Pancreas (tissue), 10 donors: ENCODE results near the gene ALG10B. TPM values are rescaled to one million over a fixed set of nuclear protein-coding genes. Genes with fewer than 3 reads are reported as not detected.

Source experiments
- ATAC-seq, 4 donors: fragments of 200-7000 bp; cut with Tn5 transposase; one replicate each; pipeline versions ENCODE4 v1.8.0 to v1.9.1; 2020; ENCODE audit warnings: mild to moderate bottlenecking in 4 of 4, moderate library complexity in 4 of 4
- DNase-seq, 6 donors: peaks; one replicate each; pipeline ENCODE4 v3.0.0-alpha.2; 2020
- FAIRE-seq: peaks from 2 replicates; lab custom pipeline; 2012; peaks lifted over from hg19 to GRCh38; lab: Jason Lieb, UNC
- H3K27ac ChIP-seq, 4 donors: fragments of 200-600 bp; sonication (generic); 1 replicate in 3 of 4; 2 replicates in 1 of 4; pipeline versions ENCODE4 v1.5.0 to v1.8.0; 2020
- H3K27me3 ChIP-seq, 4 donors: fragments of 200-600 bp; one replicate each; pipeline ENCODE4 v1.8.0; 2021
- H3K36me3 ChIP-seq, 3 donors: fragments of 200-600 bp; sonication (generic) in 1 of 3; one replicate each; pipeline versions ENCODE4 v1.5.0 to v1.8.0; 2020 to 2021
- H3K4me1 ChIP-seq, 3 donors: fragments of 200-600 bp; one replicate each; pipeline ENCODE4 v1.8.0; 2021
- H3K4me3 ChIP-seq, 4 donors: fragments of 200-600 bp; sonication (generic) in 2 of 4; one replicate each; pipeline versions ENCODE4 v1.5.0 to v1.8.0; 2020 to 2021
- H3K9me3 ChIP-seq, 4 donors: fragments of 200-600 bp; one replicate each; pipeline ENCODE4 v1.8.0; 2021
- WGBS, 2 donors: extraction: QIAGEN DNeasy Blood & Tissue Kit; methylation state at CpG; one replicate each; pipeline ENCODE4 v1.1.7; 2013; 5-methylcytosine and 5-hydroxymethylcytosine counted together
- intact Hi-C, 3 donors: fragments of 100-400 bp; cut with DNase I; formaldehyde crosslinking; loops; one replicate each; pipeline versions ENCODE4 v1.11.1 to v1.14.2; 2022
- polyA plus RNA-seq, 2 donors: library from polyadenylated mRNA; stranded (reverse); fragments of 200-250 nt; gene quantifications; one replicate each; pipeline ENCODE4 v1.2.3, GENCODE V29; 2013
- total RNA-seq, 6 donors: library from RNA; stranded (reverse); fragmentation: NEBNext Ultra II Directional in 4 of 6; extraction: Animal tissue kit (Norgen Biotek cat#: 25700) in 4 of 6; gene quantifications; one replicate each; pipeline versions ENCODE4 v1.2.1 to v1.2.4, GENCODE V29; 2021 to 2023
- TF ChIP-seq, protein P1 (sequence below), 4 donors: fragments of 200-600 bp; sonication (generic) in 3 of 4; IDR thresholded peaks; one replicate each; pipeline versions ENCODE4 v1.5.0 to v1.8.0; 2021; ENCODE audit warnings: antibody characterized with exemption in 4 of 4
- donor health status: healthy with polysubstance abuse.
- donor health status: DM: no; HTN: no; CAD: no; lungs with moderate emphysema.
- donor health status: DM: no; HTN: no; CAD: no.
- donor health status: control.
- donor health status: control.
- donor health status: Bipolar disorder and iron deficiency.
- donor health status: DM: yes; HTN: yes; CAD: no.
- donor health status: DM: no; HTN: no; CAD: no.
- donor health status: DM: no; HTN: no; CAD: no.
- donor health status: DM: yes; HTN: yes; CAD: no.

Gene ALG10B, protein sequence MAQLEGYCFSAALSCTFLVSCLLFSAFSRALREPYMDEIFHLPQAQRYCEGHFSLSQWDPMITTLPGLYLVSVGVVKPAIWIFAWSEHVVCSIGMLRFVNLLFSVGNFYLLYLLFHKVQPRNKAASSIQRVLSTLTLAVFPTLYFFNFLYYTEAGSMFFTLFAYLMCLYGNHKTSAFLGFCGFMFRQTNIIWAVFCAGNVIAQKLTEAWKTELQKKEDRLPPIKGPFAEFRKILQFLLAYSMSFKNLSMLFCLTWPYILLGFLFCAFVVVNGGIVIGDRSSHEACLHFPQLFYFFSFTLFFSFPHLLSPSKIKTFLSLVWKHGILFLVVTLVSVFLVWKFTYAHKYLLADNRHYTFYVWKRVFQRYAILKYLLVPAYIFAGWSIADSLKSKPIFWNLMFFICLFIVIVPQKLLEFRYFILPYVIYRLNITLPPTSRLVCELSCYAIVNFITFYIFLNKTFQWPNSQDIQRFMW
- 1 to 10 TPM; 3.1 to 5.1 (median 4.0) TPM for total RNA-seq
- 1 to 10 TPM in 1 of 2 donors, under 1 TPM in 1; 0.68 to 1.6 TPM for polyA plus RNA-seq

DNA sequence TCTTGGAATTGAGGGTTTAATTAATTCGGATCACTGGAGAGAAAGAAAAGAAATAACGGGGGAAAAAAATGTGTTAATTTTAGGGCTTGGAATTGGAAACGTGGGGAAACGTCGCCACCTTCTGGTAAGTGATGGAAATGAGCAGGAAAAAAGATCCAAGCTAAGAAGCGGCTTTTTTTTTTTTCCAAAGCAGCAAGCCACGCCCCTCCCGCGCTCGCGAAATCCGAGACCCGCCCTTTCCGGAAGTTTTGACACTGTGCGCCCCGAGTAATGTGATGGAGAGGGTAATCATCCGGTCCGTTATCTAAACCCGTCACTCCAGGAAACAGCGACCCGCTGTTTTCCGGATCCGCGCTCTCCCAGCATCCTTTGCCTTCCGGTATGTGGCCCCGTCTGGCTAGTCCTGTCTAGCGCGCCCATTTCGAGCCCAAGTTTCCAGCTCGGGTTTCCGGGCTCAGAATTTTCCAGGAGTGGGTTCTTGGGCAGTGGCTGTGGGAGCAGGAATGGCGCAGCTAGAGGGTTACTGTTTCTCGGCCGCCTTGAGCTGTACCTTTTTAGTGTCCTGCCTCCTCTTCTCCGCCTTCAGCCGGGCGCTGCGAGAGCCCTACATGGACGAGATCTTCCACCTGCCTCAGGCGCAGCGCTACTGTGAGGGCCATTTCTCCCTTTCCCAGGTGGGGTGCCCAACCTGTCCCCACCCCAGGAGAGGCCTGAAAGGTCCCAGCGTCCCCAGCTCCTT, at the start of gene ALG10B:
ALG10B (plus strand) TSS at position 384 of the 739 bp plus-strand sequence; CDS start at position 504, 120 bp downstream.
- H3K4me3 ChIP-seq: peak within 1 kb of the TSS; percentile 41 to 80 (median 64)
- H3K4me1 ChIP-seq: peaks cover 0 to 7% (median 0%) of the 10 kb centered on the region in 3 donors
- DNase-seq (peak; percentile 87 to 94 (median 91)), ATAC-seq (peak; percentile 99 to 100 (median 100)), FAIRE-seq (peak; percentile 95)
- TF ChIP-seq, protein P1, sequence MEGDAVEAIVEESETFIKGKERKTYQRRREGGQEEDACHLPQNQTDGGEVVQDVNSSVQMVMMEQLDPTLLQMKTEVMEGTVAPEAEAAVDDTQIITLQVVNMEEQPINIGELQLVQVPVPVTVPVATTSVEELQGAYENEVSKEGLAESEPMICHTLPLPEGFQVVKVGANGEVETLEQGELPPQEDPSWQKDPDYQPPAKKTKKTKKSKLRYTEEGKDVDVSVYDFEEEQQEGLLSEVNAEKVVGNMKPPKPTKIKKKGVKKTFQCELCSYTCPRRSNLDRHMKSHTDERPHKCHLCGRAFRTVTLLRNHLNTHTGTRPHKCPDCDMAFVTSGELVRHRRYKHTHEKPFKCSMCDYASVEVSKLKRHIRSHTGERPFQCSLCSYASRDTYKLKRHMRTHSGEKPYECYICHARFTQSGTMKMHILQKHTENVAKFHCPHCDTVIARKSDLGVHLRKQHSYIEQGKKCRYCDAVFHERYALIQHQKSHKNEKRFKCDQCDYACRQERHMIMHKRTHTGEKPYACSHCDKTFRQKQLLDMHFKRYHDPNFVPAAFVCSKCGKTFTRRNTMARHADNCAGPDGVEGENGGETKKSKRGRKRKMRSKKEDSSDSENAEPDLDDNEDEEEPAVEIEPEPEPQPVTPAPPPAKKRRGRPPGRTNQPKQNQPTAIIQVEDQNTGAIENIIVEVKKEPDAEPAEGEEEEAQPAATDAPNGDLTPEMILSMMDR (IDR thresholded peaks at IDR 0.05): peak; percentile 52 to 64 (median 59)
- no peaks in the 10 kb centered on the region for H3K27me3 ChIP-seq
- 0% methylated on average over 42 of the region's 42 CpGs for WGBS, 2 donors
- peak within 1 kb of the TSS; percentile 64 to 86 (median 84) for H3K27ac ChIP-seq
- H3K9me3 ChIP-seq: no peaks in the 10 kb centered on the region
- intact Hi-C loops: no loop called here
- no peaks in the 10 kb centered on the region for H3K36me3 ChIP-seq

DNA sequence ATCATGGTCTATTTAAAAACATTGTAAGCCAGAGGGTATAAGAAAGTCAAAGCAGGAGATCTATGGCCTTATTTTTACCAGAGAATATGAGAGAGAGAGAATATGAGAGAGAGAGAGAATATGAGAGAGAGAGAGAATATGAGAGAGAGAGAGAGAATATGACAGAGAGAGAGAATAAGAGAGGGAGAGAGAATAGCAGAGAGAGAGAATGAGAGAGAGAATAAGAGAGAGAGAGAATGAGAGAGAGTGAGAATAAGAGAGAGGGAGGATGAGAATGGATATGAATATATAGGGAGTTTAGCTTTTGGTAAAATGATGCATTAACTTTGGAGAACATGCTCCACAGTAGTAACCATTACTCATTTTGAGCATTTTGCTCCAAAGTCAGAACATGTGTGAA, 48.0 kb upstream of the ALG10B start:
- TF ChIP-seq, protein P1 (IDR thresholded peaks at IDR 0.05): no peak
- H3K9me3 ChIP-seq: no peaks in the 10 kb centered on the region
- H3K36me3 ChIP-seq: no peaks in the 10 kb centered on the region
- DNase-seq: no peak
- H3K27me3 ChIP-seq: no peaks in the 10 kb centered on the region
- FAIRE-seq: no peak
- no peaks in the 10 kb centered on the region for H3K4me1 ChIP-seq
- no peak overlapping the region for H3K4me3 ChIP-seq
- intact Hi-C loops: no loop called here
- H3K27ac ChIP-seq: no peak overlapping the region
- ATAC-seq: no peak

DNA sequence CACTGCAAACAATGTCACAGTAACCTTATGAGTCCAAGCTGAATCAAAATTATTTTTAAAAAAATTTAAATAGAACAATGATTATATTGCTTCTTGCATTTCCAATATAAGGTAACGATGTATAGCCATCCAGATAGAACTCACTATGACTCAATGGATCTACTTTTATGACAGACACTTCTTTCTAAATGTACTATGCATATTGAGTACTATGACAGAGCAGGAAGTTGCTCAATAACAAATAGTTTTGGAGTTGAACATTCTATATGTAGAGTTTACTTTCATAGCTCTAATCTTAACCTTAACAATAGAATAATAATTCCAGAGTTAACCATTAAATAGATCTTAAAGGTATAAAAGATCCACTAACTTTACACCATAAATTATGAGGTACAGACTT, 46.7 kb upstream of the ALG10B start:
- WGBS, 2 donors: 17 to 38% methylated on average over 1 of the region's 1 CpG
- Histone ChIP-seq H3K36me3 (no peaks in the 10 kb centered on the region), H3K27me3 (no peaks in the 10 kb centered on the region), H3K4me1 (no peaks in the 10 kb centered on the region), H3K27ac (no peak overlapping the region), H3K9me3 (no peaks in the 10 kb centered on the region), H3K4me3 (no peak overlapping the region)
- intact Hi-C loops: no loop called here
- TF ChIP-seq, protein P1 (IDR thresholded peaks at IDR 0.05): no peak
- ATAC-seq (no peak), FAIRE-seq (no peak), DNase-seq (no peak)

DNA sequence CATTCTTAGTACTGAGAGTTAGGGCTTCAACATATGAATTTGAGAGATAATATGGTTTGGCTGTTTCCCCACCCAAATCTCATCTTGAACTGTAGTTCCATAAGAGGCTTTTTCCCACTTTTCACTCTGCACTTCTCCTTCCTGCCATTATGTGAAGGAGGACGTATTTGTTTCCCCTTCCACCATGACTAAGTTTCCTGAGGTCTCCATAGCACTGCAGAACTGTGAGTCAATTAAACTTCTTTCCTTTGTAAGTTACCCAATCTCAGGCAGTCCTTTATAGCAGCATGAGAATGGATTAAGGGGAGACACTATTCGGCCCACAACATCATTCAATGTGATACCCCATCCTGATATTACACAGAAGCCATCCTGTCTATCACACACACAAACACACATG, 36.8 kb upstream of the ALG10B start:
- 8 to 11% methylated on average over 2 of the region's 2 CpGs for WGBS, 2 donors
- Histone ChIP-seq H3K27ac (no peak overlapping the region), H3K9me3 (no peaks in the 10 kb centered on the region), H3K27me3 (no peaks in the 10 kb centered on the region), H3K4me1 (no peaks in the 10 kb centered on the region), H3K4me3 (no peak overlapping the region), H3K36me3 (no peaks in the 10 kb centered on the region)
- intact Hi-C loops: no loop called here
- DNase-seq: no peak
- no peak for FAIRE-seq
- TF ChIP-seq, protein P1 (IDR thresholded peaks at IDR 0.05): no peak
- no peak for ATAC-seq
